HG02870 (cell line): Measurements from ENCODE around the gene COL1A1.

Source experiments
- ATAC-seq: cut with Tn5 transposase; IDR thresholded peaks from one replicate; pipeline ENCODE4 v1.9.1; 2021; ENCODE audit warnings: mild to moderate bottlenecking, moderate library complexity; ENCODE audit not compliant: unreplicated experiment

Gene COL1A1

DNA sequence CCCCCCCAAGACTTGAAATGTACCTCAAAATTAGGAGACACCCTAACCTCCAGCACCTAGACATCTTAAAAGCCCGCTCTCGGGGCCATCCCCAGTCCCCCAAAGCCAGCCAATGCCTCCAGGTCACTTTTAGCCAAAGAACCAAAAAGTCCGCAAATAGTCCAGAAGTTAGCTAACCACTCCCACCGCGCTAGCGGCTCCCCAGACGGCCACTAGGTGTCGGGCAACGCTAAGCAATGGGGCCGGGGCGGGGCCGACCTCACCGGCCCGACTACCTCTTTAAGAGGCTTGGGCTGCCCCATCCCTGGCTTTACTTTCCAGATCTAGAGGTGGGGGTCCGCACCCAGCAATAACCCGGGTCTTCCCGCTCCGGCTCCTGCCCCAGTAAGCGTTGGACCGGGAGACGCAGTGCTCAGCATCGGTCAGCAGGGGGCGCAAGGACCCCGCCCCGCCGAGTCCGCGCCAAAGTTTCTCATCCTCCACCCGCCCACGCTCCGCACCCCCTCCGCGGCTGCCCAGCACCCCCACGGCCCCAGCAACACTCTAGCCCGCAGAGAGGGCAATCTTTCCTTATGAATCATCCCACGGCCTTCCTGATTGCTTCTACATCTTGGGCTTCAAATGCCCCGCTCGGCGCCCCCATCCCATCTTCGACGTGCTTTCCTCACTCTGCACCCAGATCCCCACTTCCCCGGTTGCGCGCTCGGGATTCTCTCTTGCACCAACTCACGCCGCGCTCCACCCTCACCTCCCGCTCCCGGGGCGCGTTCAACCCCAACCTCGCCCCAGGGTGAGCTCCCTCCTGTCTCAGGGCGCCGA, 765 bp downstream of the COL1A1 start:
- peak; percentile 71 for ATAC-seq

DNA sequence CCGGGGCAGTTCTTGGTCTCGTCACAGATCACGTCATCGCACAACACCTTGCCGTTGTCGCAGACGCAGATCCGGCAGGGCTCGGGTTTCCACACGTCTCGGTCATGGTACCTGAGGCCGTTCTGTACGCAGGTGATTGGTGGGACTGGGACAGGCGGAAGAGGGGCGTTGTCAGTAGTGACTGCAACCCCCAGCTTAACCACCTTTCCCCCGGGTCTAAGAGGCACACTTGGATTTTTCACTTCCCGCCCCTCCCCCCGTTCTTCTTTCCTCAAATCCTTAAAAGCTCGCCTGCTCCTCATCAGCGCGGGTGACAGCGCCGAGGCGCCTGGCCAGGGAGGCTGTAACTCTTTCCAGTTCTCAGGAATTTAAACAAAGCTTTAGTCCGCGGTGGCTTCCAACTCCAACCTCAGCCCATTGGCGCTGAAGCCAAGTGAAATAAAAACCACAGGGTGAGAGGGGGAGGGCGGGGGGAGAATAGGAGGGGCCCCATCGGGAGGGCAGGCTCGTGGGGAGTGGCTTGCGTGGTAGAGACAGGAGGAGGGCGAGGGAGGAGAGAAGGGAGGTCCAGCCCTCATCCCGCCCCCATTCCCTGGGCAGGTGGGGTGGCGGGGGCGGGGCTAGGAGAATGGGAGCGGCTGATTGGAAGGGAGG, 1.5 kb downstream of the COL1A1 start:
- peak; percentile 29 for ATAC-seq

DNA sequence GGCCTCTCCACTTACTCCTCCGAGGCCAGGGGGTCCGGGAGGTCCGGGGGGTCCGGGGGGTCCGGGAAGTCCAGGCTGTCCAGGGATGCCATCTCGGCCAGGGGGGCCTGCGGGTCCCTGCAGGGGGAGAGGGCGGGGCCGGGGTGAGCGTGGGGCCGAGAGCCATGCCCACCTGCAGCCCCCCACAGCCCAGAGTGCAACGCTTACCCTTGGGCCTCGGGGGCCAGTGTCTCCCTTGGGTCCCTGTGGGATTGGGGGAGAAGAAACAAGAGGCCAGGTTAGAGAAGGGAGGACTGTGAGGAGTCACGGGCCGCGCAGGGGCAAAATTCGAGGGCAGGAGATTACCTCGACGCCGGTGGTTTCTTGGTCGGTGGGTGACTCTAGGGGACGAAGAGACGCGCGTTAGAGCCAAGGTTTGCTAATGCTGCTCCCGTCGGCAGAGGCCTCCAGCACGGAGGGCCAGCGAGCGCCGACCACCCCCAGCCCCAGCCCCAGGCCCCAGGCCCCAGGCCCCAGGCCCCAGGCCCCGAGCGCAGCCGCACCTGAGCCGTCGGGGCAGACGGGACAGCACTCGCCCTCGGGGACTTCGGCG, 2.1 kb downstream of the COL1A1 start:
- no peak for ATAC-seq

DNA sequence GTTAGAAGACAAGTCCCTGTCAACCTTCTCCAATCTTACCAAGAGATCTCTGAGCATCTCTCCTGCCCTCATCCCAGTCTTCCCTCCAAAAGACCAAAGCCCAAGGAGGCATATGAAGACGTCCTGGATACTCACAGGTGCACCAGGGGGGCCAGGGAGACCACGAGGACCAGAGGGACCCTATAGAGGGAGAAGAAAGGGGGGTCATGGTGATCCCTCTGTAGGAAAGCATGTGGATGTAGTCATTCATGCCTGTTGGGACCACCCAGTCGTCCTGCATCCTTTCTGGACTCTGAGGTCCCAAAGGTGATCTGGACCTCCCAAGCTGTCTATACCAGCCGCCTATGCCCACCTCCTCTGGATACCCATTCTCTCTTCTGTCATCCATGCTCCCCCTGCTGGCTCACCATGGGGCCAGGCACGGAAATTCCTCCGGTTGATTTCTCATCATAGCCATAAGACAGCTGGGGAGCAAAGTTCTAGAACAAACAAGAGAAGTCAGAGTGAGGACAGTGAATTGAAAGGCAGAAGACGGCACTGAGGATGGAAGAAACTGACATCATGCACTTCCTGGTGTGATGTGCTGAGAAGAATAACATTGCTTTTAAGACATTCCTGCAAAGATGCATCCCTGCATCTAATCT, 3.3 kb downstream of the COL1A1 start:
- ATAC-seq, result no peak

DNA sequence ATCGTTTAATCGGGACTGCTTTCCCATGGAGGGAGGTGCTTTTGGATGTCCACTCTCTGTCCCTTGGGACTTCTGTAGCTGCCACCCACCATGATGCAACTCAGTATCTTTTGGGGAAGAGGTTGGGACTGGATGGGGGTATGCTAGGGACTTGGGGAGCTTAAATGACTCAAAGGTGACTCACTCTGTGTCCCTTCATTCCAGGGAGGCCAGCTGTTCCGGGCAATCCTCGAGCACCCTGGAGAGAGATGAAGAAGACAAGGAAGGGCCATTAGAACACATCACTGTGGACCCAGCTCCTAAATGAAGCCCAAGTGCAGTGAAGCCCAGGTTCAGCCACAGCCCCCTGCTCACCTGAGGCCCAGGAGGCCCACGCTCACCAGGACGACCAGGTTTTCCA, 4.6 kb downstream of the COL1A1 start:
- no peak for ATAC-seq

DNA sequence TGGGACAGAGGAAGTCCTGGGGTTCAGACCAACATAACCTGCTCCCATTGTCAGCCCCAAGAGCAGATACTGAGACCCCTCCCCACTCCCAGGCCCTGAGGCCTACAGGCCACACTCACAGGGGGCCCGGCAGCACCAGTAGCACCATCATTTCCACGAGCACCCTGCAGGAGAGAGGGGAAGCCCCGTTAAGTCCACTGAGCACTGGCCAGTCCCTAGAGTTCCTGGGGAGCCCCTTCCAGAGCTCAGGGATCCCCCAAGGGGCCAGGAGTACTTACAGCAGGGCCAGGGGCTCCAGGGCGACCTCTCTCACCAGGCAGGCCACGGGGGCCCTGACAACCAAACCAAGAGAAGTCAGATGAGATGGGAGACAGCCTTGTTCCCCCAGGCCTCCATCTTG, 5.4 kb downstream of the COL1A1 start:
- ATAC-seq, result no peak

DNA sequence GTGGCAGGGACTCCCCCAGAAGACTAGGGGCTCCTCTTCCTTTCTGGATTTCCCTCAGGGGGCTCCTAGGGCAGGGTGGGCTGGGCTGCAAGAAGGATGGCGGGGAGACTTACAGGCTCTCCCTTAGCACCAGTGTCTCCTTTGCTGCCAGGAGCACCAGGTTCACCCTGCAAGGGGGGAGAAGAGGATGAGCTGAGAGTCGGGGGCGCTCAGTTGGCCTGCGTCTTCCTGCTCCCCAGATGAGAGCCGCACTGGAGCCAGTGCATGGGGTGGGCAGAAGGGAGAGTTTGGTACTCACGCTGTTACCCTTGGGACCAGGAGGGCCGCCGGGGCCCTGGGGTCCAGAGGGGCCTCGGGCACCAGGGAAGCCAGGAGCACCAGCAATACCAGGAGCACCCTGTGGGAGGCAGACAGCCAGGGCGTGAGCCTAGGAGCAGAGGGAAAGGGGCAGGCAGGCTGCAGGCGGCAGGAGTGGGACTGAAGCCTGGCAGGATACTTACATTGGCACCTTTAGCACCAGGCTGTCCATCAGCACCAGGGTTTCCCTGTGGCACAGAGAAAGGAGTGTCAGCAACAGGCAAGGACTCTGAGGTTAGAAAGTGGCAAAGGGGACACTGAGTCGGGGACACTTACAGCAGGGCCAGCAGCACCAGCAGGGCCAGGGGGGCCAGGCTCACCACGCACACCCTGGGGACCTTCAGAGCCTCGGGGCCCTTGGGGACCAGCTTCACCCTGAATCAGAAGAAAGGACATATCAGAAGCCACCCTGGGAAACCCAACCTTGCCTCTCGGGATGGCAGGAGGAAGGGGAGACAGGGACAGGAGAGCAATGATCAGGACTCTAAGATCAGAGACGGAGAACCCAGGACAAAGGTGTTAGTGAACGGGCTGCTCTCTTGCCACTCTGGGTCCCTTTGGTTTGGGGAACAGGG, 6.2 kb downstream of the COL1A1 start:
- ATAC-seq, result no peak

DNA sequence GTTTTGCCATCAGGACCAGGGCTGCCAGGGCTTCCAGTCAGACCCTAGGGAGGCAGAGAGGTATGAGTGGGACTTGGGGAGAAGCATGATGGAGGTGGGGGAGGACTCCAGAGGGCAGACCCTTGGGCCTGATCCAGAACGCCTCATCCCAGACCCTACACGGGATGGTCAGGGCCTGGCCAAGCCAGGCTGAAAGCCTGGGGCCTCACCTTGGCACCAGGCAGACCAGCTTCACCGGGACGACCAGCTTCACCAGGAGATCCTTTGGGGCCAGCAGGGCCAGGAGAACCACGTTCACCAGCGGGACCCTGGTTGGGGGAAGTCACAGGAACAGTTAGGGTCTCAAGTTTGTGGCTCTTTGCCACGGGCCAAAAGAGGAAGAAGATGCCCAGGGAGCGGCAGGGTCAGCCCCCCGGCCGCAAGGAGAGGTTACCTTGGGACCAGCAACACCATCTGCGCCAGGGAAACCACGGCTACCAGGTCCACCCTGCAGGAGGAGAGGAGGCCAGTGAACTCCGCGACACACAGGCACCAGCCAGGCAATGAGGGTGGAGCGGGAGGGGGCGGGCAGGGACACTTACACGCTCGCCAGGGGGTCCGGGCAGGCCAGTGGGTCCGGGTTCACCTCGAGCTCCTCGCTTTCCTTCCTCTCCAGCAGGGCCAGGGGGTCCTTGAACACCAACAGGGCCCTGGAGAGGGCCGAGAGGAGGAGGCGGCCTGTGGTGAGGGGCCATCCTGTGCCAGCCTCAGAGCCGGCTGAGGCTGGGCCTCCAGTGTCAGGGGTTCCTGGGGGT, 7.1 kb downstream of the COL1A1 start:
- no peak for ATAC-seq

DNA sequence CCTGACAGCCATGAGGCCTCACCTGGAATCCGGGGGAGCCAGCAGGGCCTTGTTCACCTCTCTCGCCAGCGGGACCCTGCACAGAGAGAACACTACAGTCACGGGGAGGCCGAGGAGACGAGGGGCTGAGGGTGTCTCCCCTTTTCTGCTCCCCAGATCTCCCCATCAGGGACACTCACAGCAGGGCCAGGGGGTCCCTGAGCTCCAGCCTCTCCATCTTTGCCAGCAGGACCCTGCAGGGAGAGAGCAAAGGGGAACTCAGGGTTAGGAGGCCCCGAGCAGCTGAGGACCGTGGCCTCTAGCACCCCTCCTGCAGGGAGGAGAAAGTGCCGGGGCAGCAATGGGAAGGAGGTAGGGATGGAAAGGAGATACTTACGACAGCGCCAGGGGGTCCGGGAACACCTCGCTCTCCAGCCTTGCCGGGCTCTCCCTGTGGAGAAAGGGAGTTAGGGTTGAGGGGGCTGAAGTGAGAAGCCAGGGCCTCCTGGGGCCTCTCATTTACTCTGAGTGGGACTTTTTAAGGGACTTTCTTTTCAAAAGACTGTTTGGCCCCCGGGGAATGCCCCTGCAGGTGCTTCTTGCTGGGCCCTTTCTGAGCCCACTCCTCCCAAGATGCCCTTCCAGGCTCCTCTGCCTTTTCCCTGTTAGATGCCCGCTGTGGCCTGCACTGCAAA, 8.7 kb downstream of the COL1A1 start:
- ATAC-seq, result no peak

DNA sequence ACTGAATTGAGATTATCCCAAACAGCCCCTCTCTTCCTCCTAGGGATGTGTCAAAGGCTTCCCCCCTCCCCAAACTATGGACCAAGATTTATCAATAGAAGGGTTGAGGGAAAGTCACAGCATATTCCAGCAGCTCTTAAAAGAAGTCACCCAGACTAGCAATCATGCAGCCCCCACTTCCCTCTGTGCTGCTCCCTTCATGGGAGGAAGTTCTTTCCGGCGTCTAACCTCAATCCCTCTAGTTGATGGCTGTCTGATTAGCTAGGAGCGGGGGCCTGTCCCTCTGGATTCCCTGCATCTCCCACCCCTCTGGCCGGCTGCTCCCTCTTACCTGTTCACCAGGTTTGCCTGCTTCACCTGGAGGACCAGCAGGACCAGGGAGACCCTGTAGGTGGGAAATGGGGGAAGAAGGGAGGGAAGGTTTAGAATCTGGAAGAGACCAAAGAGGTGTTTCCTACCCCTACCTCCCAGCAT, 9.2 kb downstream of the COL1A1 start:
- ATAC-seq, result no peak

DNA sequence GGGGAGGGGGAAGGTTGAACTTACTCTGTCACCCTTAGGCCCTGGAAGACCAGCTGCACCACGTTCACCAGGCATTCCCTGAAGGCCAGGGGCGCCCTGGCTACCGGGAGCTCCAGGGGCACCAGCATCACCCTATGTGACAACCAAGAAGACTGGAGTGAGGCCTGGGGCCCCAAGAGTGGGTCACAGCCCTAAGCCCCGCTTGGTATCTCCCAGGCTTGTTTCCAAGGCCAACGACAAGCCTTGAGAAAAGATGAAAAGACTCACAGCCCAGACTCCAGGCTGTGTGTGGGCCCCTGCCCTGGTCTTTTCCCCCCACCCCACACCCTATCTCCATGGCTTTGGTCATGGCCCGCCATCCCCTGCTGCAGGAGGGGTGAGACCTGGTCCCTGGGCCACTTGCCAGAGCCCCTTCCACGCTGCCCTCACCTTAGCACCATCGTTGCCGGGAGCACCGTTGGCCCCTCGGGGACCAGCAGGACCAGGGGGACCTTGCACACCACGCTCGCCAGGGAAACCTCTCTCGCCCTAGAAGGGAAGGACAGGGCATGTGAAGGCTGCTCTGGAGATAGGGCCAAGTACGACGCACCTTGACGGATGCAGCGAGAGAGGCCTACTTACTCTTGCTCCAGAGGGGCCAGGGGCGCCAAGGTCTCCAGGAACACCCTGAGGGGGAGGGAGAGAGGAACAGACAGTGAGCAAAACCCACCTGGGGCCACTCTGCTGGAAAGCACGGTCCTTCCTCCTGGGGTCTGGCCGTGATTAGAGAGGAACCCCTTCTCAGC, 9.9 kb downstream of the COL1A1 start:
- no peak for ATAC-seq

DNA sequence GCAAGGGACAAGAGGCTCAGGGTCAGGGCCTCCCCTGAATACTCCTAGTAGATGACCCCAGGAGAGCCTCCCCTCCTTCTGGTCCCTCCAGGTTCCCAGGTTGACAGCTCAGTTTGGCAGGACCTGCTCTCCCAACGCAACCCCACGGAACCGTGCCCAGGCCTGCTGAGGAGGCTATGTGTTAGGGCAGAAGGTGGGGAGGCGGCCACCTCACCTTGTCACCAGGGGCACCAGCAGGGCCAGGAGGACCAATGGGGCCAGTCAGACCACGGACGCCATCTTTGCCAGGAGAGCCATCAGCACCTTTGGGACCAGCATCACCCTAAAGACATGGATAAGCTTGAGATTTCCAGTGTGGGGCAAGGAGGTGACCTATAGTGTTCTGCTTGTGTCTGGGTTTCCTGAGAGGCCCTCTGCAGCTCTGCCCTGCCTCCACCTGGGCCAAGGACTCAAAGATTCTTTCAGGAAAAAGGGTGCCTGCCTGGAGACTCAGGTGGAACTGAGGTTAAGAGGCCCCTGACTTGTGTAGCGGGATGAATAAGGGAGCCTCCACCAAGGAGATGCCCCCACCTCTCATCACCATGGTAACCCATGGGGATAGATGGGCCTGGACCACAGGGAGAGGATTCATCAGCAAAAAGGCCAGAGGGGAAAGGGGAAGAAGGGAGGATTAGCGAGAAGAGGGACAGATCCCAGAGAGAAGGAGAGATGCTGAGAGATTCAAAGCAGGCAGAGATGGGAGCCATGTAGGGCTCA, 10.7 kb downstream of the COL1A1 start:
- ATAC-seq, result no peak

DNA sequence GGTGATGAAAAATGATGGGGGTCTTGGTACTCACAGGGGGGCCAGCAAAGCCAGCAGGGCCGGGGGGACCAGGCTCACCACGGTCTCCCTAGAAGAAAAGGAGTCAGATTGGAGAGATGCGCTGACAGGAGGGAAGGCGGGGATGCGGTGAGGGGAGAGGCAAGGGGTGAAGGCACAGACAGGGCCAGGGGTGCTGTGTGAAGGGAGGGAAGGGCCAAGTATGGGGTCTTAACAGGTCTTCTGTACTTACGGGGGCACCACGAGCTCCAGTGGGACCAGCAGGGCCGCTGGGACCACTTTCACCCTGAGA, 11.2 kb downstream of the COL1A1 start:
- ATAC-seq, result no peak

DNA sequence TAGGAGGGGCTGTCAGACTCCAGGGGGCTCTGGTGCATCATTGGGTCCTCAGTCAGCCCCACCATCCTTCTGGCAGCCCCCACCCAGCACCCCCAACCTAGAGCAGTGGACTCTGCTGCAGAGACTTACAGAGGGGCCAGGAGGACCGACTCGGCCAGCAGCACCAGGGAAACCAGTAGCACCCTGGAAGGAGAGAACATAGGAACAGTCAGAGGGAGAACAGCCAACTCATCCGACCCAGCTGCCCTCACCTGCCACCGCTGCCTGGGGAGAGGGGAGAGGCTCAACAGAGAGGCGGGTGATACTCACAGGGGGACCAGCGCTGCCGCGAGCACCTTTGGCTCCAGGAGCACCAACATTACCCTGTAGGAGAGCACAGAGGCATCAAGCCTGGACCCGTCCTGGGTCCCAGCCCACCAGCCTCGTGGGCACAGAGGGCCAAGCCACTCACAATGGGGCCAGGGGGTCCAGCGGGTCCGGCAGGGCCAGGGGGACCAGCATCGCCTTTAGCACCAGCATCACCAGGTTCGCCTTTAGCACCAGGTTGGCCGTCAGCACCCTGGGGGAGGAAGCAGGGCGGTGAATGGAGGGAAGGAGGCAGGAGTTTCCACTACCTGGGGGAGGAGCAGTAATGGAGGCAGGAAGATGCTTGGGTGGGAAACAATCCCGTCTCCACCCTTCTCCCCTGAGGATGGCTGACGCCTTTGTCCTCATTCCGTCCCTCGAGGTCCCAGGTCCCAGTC, 11.7 kb downstream of the COL1A1 start:
- ATAC-seq, result no peak

DNA sequence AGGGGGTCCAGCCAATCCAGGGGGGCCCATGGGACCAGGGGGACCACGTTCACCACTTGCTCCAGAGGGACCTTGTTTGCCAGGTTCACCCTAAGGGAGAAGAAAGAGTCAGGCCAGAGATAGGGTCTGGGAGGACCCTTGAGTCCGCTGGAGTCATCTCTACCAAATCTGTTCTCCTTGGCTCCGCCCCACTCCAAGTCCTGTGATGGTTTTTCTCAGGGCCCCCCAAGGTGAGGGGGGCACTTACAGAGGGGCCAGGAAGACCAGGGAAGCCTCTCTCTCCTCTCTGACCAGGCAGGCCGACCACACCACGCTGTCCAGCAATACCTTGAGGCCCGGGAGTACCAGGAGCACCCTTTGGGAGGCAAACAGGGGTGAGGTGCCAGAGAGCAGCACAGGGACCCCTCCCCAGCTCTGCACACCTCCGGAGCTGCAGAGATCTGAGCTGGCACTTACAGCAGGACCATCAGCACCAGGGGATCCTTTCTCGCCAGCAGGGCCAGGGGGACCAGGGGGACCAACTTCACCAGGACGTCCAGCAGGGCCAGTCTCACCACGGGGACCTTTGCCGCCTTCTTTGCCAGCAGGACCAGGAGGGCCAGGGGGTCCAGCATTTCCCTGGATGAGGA, 12.4 kb downstream of the COL1A1 start:
- ATAC-seq, result no peak

DNA sequence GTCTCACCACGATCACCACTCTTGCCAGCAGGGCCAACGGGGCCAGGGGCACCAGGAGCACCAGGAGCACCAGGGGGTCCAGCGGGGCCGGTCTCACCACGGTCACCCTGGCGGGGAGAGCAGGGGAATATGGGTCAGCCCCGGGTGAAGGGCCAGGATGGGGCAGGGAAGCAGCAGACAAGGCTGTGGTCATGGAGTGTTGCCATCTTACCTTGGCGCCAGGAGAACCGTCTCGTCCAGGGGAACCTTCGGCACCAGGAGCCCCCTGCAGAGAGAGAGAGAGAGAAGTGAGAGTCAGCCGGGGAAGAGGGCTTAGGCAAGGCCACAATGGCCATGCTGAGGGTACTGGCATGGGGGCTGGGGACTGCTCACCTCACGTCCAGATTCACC, 12.9 kb downstream of the COL1A1 start:
- ATAC-seq, result no peak
